Activated CD4-positive, alpha-beta T cell treated with anti-CD3 and anti-CD28 coated beads for 24 hours (primary cell): ENCODE measurements around the gene PFN2.

ENCODE experiments used
- DNase-seq, 2 donors: peaks; one replicate each; pipeline ENCODE4 v3.0.0-alpha.2; 2020; ENCODE audit warnings: low read depth in 2 of 2

PFN2 gene

GRCh38 chr3:149919509-149919908 is 51.2 kb downstream of the PFN2 start:
- no peak for DNase-seq

GRCh38 chr3:149917124-149917667 is 53.5 kb downstream of the PFN2 start:
- no peak for DNase-seq
